GM23338 (cell line): ENCODE results near the gene RALGPS1. TPM values are rescaled to one million over a fixed set of nuclear protein-coding genes. Genes with fewer than 3 reads are reported as not detected.

Experiments used
- ATAC-seq: fragments of 200-7000 bp; cut with Tn5 transposase; 3 replicates; pipeline ENCODE4 v1.9.1; 2020
- DNase-seq: peaks from one replicate; pipeline ENCODE4 v3.0.0-alpha.2; 2015; ENCODE audit warnings: low spot score
- H2AFZ ChIP-seq: fragments of 200-600 bp; sonication (generic); 2 replicates; pipeline ENCODE4 v1.8.0; 2016; ENCODE audit warnings: antibody characterized with exemption, mild to moderate bottlenecking, moderate library complexity
- H3F3A ChIP-seq: fragments of 200-600 bp; sonication (generic); replicated peaks from 2 replicates; pipeline ENCODE4 v1.8.0; 2017; ENCODE audit warnings: antibody characterized with exemption, mixed run types, low read depth
- H3K27ac ChIP-seq: fragments of 200-600 bp; sonication (generic); 2 replicates; pipeline ENCODE4 v1.6.1; 2016; ENCODE audit warnings: low read depth
- H3K27me3 ChIP-seq: fragments of 200-600 bp; sonication (generic); 2 replicates; pipeline ENCODE4 v1.8.0; 2016; ENCODE audit warnings: mild to moderate bottlenecking, mixed run types, moderate library complexity; ENCODE audit not compliant: insufficient read depth
- H3K36me3 ChIP-seq: fragments of 200-600 bp; sonication (generic); 2 replicates; pipeline ENCODE4 v1.8.0; 2016; ENCODE audit warnings: mild to moderate bottlenecking; ENCODE audit not compliant: insufficient read depth
- H3K4me1 ChIP-seq: fragments of 200-600 bp; sonication (generic); 2 replicates; pipeline ENCODE4 v1.8.0; 2016; ENCODE audit warnings: mild to moderate bottlenecking, moderate library complexity; ENCODE audit not compliant: insufficient read depth
- H3K4me2 ChIP-seq: fragments of 200-600 bp; sonication (generic); 2 replicates; pipeline ENCODE4 v1.7.1; 2017; ENCODE audit warnings: mixed run types
- H3K4me3 ChIP-seq: fragments of 200-600 bp; sonication (generic); 2 replicates; pipeline ENCODE4 v1.6.1; 2016; ENCODE audit warnings: mixed run types
- H3K79me2 ChIP-seq: fragments of 200-600 bp; sonication (generic); replicated peaks from 2 replicates; pipeline ENCODE4 v1.8.0; 2017; ENCODE audit warnings: mild to moderate bottlenecking; ENCODE audit not compliant: insufficient read depth
- H3K9me2 ChIP-seq: fragments of 200-600 bp; sonication (generic); 2 replicates; pipeline ENCODE4 v1.8.0; 2017; ENCODE audit not compliant: insufficient read depth
- H4K20me1 ChIP-seq: fragments of 200-600 bp; sonication (generic); replicated peaks from 2 replicates; pipeline ENCODE4 v1.8.0; 2017; ENCODE audit warnings: mild to moderate bottlenecking; ENCODE audit not compliant: insufficient read depth
- H3K27ac Mint-ChIP-seq: 2 replicates; pipeline ENCODE4 v1.8.0; 2020; ENCODE audit warnings: inconsistent platforms, mild to moderate bottlenecking, moderate library complexity, mixed read lengths
- H3K27me3 Mint-ChIP-seq: 3 replicates; pipeline ENCODE4 v1.8.0; 2022; ENCODE audit warnings: low read depth, mild to moderate bottlenecking, moderate library complexity, mixed read lengths, inconsistent platforms; ENCODE audit not compliant: insufficient read depth, poor library complexity
- H3K36me3 Mint-ChIP-seq: 3 replicates; pipeline ENCODE4 v1.8.0; 2021; ENCODE audit warnings: low read depth, mild to moderate bottlenecking, inconsistent platforms, moderate library complexity, mixed read lengths
- H3K4me1 Mint-ChIP-seq: 3 replicates; pipeline ENCODE4 v1.8.0; 2020; ENCODE audit warnings: mild to moderate bottlenecking, inconsistent platforms, mixed read lengths
- H3K4me3 Mint-ChIP-seq: 3 replicates; pipeline ENCODE4 v1.8.0; 2021; ENCODE audit warnings: moderate library complexity, mild to moderate bottlenecking, inconsistent platforms, mixed read lengths
- H3K9me3 Mint-ChIP-seq: 3 replicates; pipeline ENCODE4 v1.8.0; 2020; ENCODE audit warnings: moderate library complexity, mild to moderate bottlenecking, inconsistent platforms, mixed read lengths
- CREB1 ChIP-seq: fragments of 250-450 bp; sonication (Bioruptor Pico); IDR thresholded peaks from 2 replicates; pipeline ENCODE4 v1.5.0; 2020; ENCODE audit warnings: low read depth, mild to moderate bottlenecking, moderate library complexity
- EZH2 ChIP-seq: fragments of 200-600 bp; sonication (generic); IDR thresholded peaks from one replicate; pipeline ENCODE4 v1.8.0; 2017; ENCODE audit warnings: antibody characterized with exemption, mild to moderate bottlenecking, low read depth; ENCODE audit not compliant: unreplicated experiment
- EZH2phosphoT487 ChIP-seq: fragments of 200-600 bp; sonication (generic); IDR thresholded peaks from one replicate; pipeline ENCODE4 v1.8.1; 2018; ENCODE audit warnings: antibody characterized with exemption; ENCODE audit not compliant: unreplicated experiment
- JUNB ChIP-seq: IDR thresholded peaks from one replicate; pipeline ENCODE4 v1.6.1; 2016; ENCODE audit warnings: antibody characterized with exemption; ENCODE audit not compliant: unreplicated experiment
- NANOG ChIP-seq: IDR thresholded peaks from 2 replicates; pipeline ENCODE4 v1.6.1; 2016; ENCODE audit warnings: antibody characterized with exemption, borderline replicate concordance
- POLR2AphosphoS5 ChIP-seq: IDR thresholded peaks from 2 replicates; pipeline ENCODE4 v1.6.1; 2016; ENCODE audit warnings: antibody characterized with exemption, low read depth
- STAT1 ChIP-seq: IDR thresholded peaks from one replicate; pipeline ENCODE4 v1.6.1; 2016; ENCODE audit warnings: antibody characterized with exemption; ENCODE audit not compliant: unreplicated experiment
- ZNF114 ChIP-seq: fragments of 250-450 bp; sonication (Bioruptor Pico); IDR thresholded peaks from 2 replicates; pipeline ENCODE4 v1.5.0; 2020; ENCODE audit warnings: mild to moderate bottlenecking, moderate library complexity
- polyA plus RNA-seq: library from polyadenylated mRNA; unstranded; fragments of >200 nt; fragmentation: Nextera tagmentation; extraction: Ambion mirVana; gene quantifications from 2 replicates; pipeline ENCODE4 v1.2.1, GENCODE V29; 2016
- total RNA-seq: library from RNA; depleted of rRNA; stranded (reverse); fragments of >200 nt; shearing (Covaris generic); gene quantifications from 2 replicates; pipeline ENCODE4 v1.2.3, GENCODE V29; 2014
- TF ChIP-seq, protein P1 (sequence below): IDR thresholded peaks from 2 replicates; pipeline ENCODE4 v1.6.1; 2016; ENCODE audit warnings: antibody characterized with exemption
- TF ChIP-seq, protein P2 (sequence below): fragments of 250-450 bp; sonication (Bioruptor Pico); IDR thresholded peaks from 2 replicates; pipeline ENCODE4 v1.5.0; 2020; ENCODE audit warnings: mild to moderate bottlenecking, moderate library complexity
- TF ChIP-seq, protein P3 (sequence below): IDR thresholded peaks from one replicate; pipeline ENCODE4 v1.6.1; 2018; ENCODE audit warnings: antibody characterized with exemption; ENCODE audit not compliant: unreplicated experiment

Gene RALGPS1
- total and polyA plus RNA-seq, 2 experiments from 2014 or later = 18.2 to 57.1 TPM

DNA sequence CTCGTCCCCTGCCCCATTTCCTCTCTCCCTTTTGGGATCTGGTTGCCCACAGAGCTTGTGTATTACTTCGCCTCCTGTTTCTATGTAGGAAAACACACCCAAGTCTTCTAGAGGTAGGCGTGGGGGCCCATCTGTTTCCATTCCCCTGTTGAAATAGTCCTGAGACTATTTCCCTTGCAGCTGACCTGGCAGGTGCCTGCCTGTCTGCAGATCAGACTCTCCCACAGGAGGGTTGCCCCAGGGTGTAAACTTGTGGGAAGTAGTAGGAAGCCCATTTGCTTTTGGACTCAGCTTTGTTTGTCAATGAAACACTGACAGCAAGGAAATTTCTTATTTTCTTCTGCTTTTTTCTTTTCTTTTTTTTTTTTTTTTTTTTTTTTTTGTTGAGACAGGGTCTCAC lies 333.7 kb downstream of the RALGPS1 start:
- Histone ChIP-seq H3K4me1 (peaks cover 38% of the 10 kb centered on the region), H4K20me1 (no peaks in the 10 kb centered on the region), H3K4me2 (no peak overlapping the region), H3K79me2 (peaks cover 4% of the 10 kb centered on the region; the same call in 1 of the 2 replicates), H3K4me3 (no peak overlapping the region), H3K27me3 (no peaks in the 10 kb centered on the region), H3K9me2 (peaks cover 7% of the 10 kb centered on the region; the same call in 1 of the 2 replicates), H2AFZ (no peak overlapping the region), H3K36me3 (no peaks in the 10 kb centered on the region), H3F3A (peaks cover 4% of the 10 kb centered on the region; the same call in 1 of the 2 replicates), H3K27ac (no peak overlapping the region)
- Mint-ChIP-seq H3K36me3 (peaks cover 18% of the 10 kb centered on the region), H3K27me3 (no peaks in the 10 kb centered on the region), H3K9me3 (no peaks in the 10 kb centered on the region), H3K27ac (no peak overlapping the region), H3K4me3 (no peak overlapping the region), H3K4me1 (peaks cover 36% of the 10 kb centered on the region)
- DNase-seq = no peak
- ATAC-seq = no peak
- TF ChIP-seq EZH2 (no peak), CREB1 (no peak), POLR2AphosphoS5 (no peak), ZNF114 (CRISPR knock-in tag) (no peak)
- TF ChIP-seq, protein P1, sequence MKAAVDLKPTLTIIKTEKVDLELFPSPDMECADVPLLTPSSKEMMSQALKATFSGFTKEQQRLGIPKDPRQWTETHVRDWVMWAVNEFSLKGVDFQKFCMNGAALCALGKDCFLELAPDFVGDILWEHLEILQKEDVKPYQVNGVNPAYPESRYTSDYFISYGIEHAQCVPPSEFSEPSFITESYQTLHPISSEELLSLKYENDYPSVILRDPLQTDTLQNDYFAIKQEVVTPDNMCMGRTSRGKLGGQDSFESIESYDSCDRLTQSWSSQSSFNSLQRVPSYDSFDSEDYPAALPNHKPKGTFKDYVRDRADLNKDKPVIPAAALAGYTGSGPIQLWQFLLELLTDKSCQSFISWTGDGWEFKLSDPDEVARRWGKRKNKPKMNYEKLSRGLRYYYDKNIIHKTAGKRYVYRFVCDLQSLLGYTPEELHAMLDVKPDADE = no peak

DNA sequence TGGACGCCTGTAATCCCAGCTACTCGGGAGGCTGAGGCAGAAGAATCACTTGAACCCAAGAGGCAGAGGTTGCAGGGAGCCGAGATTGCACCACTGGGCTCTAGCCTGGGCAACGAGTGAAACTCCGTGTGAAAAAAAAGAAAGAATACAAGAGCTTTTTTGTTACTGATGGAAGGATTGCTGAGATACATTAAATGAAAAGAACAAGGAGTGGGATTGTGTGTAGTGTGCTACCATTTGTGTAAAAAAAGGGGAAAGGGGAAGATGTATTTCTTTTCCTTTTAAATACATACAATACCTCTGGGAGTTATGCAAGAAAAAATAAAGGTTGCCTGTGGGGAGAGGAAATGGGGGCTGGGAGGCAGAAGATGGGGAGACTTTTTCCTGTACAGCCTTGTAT lies 335.3 kb downstream of the RALGPS1 start:
- DNase-seq = no peak
- H3K4me1 Mint-ChIP-seq = peaks cover 38% of the 10 kb centered on the region
- H3K9me3 Mint-ChIP-seq = no peaks in the 10 kb centered on the region; the same call in 2 of the 3 replicates
- no peaks in the 10 kb centered on the region for H3K27me3 ChIP-seq
- peaks cover 4% of the 10 kb centered on the region; the same call in 1 of the 2 replicates for H3K79me2 ChIP-seq
- H3K27ac ChIP-seq = no peak overlapping the region
- H3F3A ChIP-seq = peaks cover 4% of the 10 kb centered on the region; the same call in 1 of the 2 replicates
- no peak for ATAC-seq
- H3K4me1 ChIP-seq = peaks cover 41% of the 10 kb centered on the region
- no peaks in the 10 kb centered on the region for H4K20me1 ChIP-seq
- H3K36me3 Mint-ChIP-seq = peaks cover 27% of the 10 kb centered on the region; the same call in 2 of the 3 replicates
- H3K27me3 Mint-ChIP-seq = peaks cover 2% of the 10 kb centered on the region
- no peak overlapping the region for H3K4me3 Mint-ChIP-seq
- H3K4me2 ChIP-seq = no peak overlapping the region
- H3K27ac Mint-ChIP-seq = no peak overlapping the region
- H3K4me3 ChIP-seq = no peak overlapping the region
- no peaks in the 10 kb centered on the region for H3K36me3 ChIP-seq
- peaks cover 7% of the 10 kb centered on the region; the same call in 1 of the 2 replicates for H3K9me2 ChIP-seq
- H2AFZ ChIP-seq = no peak overlapping the region
- TF ChIP-seq CREB1 (no peak), NANOG (no peak), EZH2phosphoT487 (no peak), STAT1 (no peak), JUNB (no peak), POLR2AphosphoS5 (no peak)
- TF ChIP-seq, protein P2, sequence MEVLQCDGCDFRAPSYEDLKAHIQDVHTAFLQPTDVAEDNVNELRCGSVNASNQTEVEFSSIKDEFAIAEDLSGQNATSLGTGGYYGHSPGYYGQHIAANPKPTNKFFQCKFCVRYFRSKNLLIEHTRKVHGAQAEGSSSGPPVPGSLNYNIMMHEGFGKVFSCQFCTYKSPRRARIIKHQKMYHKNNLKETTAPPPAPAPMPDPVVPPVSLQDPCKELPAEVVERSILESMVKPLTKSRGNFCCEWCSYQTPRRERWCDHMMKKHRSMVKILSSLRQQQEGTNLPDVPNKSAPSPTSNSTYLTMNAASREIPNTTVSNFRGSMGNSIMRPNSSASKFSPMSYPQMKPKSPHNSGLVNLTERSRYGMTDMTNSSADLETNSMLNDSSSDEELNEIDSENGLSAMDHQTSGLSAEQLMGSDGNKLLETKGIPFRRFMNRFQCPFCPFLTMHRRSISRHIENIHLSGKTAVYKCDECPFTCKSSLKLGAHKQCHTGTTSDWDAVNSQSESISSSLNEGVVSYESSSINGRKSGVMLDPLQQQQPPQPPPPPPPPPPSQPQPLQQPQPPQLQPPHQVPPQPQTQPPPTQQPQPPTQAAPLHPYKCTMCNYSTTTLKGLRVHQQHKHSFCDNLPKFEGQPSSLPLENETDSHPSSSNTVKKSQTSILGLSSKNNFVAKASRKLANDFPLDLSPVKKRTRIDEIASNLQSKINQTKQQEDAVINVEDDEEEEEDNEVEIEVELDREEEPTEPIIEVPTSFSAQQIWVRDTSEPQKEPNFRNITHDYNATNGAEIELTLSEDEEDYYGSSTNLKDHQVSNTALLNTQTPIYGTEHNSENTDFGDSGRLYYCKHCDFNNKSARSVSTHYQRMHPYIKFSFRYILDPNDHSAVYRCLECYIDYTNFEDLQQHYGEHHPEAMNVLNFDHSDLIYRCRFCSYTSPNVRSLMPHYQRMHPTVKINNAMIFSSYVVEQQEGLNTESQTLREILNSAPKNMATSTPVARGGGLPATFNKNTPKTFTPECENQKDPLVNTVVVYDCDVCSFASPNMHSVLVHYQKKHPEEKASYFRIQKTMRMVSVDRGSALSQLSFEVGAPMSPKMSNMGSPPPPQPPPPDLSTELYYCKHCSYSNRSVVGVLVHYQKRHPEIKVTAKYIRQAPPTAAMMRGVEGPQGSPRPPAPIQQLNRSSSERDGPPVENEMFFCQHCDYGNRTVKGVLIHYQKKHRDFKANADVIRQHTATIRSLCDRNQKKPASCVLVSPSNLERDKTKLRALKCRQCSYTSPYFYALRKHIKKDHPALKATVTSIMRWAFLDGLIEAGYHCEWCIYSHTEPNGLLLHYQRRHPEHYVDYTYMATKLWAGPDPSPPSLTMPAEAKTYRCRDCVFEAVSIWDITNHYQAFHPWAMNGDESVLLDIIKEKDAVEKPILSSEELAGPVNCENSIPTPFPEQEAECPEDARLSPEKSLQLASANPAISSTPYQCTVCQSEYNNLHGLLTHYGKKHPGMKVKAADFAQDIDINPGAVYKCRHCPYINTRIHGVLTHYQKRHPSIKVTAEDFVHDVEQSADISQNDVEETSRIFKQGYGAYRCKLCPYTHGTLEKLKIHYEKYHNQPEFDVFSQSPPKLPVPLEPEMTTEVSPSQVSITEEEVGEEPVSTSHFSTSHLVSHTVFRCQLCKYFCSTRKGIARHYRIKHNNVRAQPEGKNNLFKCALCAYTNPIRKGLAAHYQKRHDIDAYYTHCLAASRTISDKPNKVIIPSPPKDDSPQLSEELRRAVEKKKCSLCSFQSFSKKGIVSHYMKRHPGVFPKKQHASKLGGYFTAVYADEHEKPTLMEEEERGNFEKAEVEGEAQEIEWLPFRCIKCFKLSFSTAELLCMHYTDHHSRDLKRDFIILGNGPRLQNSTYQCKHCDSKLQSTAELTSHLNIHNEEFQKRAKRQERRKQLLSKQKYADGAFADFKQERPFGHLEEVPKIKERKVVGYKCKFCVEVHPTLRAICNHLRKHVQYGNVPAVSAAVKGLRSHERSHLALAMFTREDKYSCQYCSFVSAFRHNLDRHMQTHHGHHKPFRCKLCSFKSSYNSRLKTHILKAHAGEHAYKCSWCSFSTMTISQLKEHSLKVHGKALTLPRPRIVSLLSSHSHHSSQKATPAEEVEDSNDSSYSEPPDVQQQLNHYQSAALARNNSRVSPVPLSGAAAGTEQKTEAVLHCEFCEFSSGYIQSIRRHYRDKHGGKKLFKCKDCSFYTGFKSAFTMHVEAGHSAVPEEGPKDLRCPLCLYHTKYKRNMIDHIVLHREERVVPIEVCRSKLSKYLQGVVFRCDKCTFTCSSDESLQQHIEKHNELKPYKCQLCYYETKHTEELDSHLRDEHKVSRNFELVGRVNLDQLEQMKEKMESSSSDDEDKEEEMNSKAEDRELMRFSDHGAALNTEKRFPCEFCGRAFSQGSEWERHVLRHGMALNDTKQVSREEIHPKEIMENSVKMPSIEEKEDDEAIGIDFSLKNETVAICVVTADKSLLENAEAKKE = no peak
- TF ChIP-seq, protein P3, sequence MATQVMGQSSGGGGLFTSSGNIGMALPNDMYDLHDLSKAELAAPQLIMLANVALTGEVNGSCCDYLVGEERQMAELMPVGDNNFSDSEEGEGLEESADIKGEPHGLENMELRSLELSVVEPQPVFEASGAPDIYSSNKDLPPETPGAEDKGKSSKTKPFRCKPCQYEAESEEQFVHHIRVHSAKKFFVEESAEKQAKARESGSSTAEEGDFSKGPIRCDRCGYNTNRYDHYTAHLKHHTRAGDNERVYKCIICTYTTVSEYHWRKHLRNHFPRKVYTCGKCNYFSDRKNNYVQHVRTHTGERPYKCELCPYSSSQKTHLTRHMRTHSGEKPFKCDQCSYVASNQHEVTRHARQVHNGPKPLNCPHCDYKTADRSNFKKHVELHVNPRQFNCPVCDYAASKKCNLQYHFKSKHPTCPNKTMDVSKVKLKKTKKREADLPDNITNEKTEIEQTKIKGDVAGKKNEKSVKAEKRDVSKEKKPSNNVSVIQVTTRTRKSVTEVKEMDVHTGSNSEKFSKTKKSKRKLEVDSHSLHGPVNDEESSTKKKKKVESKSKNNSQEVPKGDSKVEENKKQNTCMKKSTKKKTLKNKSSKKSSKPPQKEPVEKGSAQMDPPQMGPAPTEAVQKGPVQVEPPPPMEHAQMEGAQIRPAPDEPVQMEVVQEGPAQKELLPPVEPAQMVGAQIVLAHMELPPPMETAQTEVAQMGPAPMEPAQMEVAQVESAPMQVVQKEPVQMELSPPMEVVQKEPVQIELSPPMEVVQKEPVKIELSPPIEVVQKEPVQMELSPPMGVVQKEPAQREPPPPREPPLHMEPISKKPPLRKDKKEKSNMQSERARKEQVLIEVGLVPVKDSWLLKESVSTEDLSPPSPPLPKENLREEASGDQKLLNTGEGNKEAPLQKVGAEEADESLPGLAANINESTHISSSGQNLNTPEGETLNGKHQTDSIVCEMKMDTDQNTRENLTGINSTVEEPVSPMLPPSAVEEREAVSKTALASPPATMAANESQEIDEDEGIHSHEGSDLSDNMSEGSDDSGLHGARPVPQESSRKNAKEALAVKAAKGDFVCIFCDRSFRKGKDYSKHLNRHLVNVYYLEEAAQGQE = no peak
